PC-9 (cell line): Measurements from ENCODE around the gene AGAP2. TPM values are rescaled to one million over a fixed set of nuclear protein-coding genes. Genes with fewer than 3 reads are reported as not detected.

Source experiments
- BruUV-seq: library from RNA; stranded (reverse); fragments of 400-500 nt; replicated peaks from 2 replicates; lab custom pipeline; 2021; lab: Mats Ljungman, UMichigan
- CTCF ChIA-PET: fragments of 300-600 bp; sonication (Branson Sonifier 250); formaldehyde crosslinking; loops from one replicate; lab custom pipeline; 2022; ENCODE audit warnings: antibody characterized with exemption; lab: Charles Lee
- POLR2A ChIA-PET: fragments of 300-600 bp; sonication (Branson Sonifier 250); formaldehyde crosslinking; loops from one replicate; lab custom pipeline; 2022; ENCODE audit warnings: antibody characterized with exemption; ENCODE audit not compliant: unreplicated experiment; lab: Charles Lee
- DNase-seq, 2 experiments: peaks; one replicate each; pipeline versions ENCODE4 v3.0.0 to v3.0.0-alpha.2; 2015 to 2022; ENCODE audit warnings: mixed read lengths in 1 of 2
- H2AFZ ChIP-seq: fragments of 200-600 bp; sonication (generic); 2 replicates; pipeline ENCODE4 v1.8.1; 2017; ENCODE audit warnings: antibody characterized with exemption
- H3F3A ChIP-seq: fragments of 200-600 bp; sonication (generic); 2 replicates; pipeline ENCODE4 v1.8.1; 2017; ENCODE audit warnings: antibody characterized with exemption, mild to moderate bottlenecking, low read depth; ENCODE audit not compliant: insufficient read depth
- H3K27ac ChIP-seq: fragments of 200-600 bp; sonication (generic); 2 replicates; pipeline ENCODE4 v1.6.1; 2016; ENCODE audit warnings: mixed run types
- H3K27me3 ChIP-seq: fragments of 200-600 bp; sonication (generic); 2 replicates; pipeline ENCODE4 v1.6.1; 2016; ENCODE audit warnings: low read depth, mixed run types; ENCODE audit not compliant: insufficient read depth
- H3K36me3 ChIP-seq: fragments of 200-600 bp; sonication (generic); 2 replicates; pipeline ENCODE4 v1.6.1; 2016; ENCODE audit warnings: low read depth, mixed run types
- H3K4me1 ChIP-seq: fragments of 200-600 bp; sonication (generic); replicated peaks from 2 replicates; pipeline ENCODE4 v1.6.1; 2016; ENCODE audit warnings: mixed run types; ENCODE audit not compliant: insufficient read depth
- H3K4me2 ChIP-seq: fragments of 200-600 bp; sonication (generic); 2 replicates; pipeline ENCODE4 v1.6.1; 2017; ENCODE audit warnings: mixed run types
- H3K4me3 ChIP-seq: fragments of 200-600 bp; sonication (generic); 2 replicates; pipeline ENCODE4 v1.6.1; 2016; ENCODE audit warnings: mixed run types
- H3K79me2 ChIP-seq: fragments of 200-600 bp; sonication (generic); 2 replicates; pipeline ENCODE4 v1.6.1; 2017; ENCODE audit warnings: low read depth, mixed run types
- H3K9me2 ChIP-seq: fragments of 200-600 bp; sonication (generic); 2 replicates; pipeline ENCODE4 v1.8.1; 2017; ENCODE audit warnings: mild to moderate bottlenecking; ENCODE audit not compliant: insufficient read depth
- H3K9me3 ChIP-seq: fragments of 200-600 bp; sonication (generic); 2 replicates; pipeline ENCODE4 v1.8.1; 2016; ENCODE audit warnings: low read depth; ENCODE audit not compliant: insufficient read depth
- H4K20me1 ChIP-seq: fragments of 200-600 bp; sonication (generic); 2 replicates; pipeline ENCODE4 v1.8.1; 2017; ENCODE audit not compliant: insufficient read depth
- EZH2 ChIP-seq: fragments of 200-600 bp; sonication (generic); IDR thresholded peaks from 2 replicates; pipeline ENCODE4 v1.8.0; 2017; ENCODE audit warnings: antibody characterized with exemption, low read depth
- intact Hi-C: fragments of 100-400 bp; cut with micrococcal nuclease; formaldehyde crosslinking; loops from one replicate; pipeline ENCODE4 v1.10.0; 2022; ENCODE audit not compliant: unreplicated experiment
- total RNA-seq: library from RNA; stranded (reverse); gene quantifications from 2 replicates; pipeline ENCODE4 v1.2.3, GENCODE V29; 2021
- TF ChIP-seq, protein P1 (sequence below): fragments of 200-600 bp; sonication (generic); conservative IDR thresholded peaks from 2 replicates; pipeline ENCODE4 v1.6.1; 2017; ENCODE audit warnings: mixed run types, antibody characterized with exemption, mild to moderate bottlenecking, moderate library complexity

AGAP2 gene
- total RNA-seq, 1 experiment from 2014 or later, result 0.50 TPM

DNA sequence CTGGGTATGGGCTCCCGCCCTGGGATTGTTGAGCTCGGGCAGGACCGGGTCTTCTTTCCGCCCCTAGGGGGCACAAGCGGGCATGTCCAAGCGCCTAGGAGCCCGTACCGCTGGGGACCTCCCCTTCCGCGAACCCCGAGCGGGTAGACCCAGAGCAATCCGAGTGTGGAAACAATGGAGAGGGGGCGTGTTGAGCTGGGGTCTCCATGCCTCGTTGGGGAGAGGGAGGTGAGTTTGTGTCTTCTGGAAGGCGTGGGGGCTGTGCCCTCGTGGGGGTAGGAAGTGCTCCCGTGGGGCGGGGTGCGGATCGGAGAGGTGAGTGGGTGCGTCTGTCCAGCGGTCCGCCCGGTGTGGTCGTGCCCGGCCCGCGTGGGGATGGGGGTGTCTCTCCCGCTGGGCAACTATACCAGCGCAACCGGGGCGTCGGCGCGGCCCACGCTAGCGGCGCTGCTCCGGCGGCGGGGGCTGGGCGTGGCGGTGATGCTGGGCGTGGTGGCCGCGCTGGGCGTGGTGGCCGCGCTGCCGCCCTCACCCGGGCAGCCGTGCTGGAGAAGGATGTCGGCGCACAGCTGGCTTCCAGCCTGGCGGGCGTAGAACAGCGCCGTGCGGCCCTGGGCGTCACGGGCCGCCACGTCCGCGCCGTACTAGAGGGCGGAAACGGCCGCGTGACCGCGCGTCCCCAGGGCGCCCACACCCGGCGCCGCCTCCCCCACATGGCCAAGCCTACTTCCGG lies 12.2 kb downstream of the AGAP2 start:
- BruUV-seq, result TSS peak; percentile 77

GRCh38 chr12:57725851-57726150 lies 12.7 kb downstream of the AGAP2 start:
- TF ChIP-seq, protein P1, sequence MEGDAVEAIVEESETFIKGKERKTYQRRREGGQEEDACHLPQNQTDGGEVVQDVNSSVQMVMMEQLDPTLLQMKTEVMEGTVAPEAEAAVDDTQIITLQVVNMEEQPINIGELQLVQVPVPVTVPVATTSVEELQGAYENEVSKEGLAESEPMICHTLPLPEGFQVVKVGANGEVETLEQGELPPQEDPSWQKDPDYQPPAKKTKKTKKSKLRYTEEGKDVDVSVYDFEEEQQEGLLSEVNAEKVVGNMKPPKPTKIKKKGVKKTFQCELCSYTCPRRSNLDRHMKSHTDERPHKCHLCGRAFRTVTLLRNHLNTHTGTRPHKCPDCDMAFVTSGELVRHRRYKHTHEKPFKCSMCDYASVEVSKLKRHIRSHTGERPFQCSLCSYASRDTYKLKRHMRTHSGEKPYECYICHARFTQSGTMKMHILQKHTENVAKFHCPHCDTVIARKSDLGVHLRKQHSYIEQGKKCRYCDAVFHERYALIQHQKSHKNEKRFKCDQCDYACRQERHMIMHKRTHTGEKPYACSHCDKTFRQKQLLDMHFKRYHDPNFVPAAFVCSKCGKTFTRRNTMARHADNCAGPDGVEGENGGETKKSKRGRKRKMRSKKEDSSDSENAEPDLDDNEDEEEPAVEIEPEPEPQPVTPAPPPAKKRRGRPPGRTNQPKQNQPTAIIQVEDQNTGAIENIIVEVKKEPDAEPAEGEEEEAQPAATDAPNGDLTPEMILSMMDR, result no peak
- TF ChIP-seq EZH2, result no peak
- H3F3A ChIP-seq, result no peaks in the 10 kb centered on the region
- no peaks in the 10 kb centered on the region for H4K20me1 ChIP-seq
- intact Hi-C loops, result loop anchor here (2.0 to 10.0 kb wide), 2 partner anchors 19 to 131 kb away; partner anchors contain the start of genes PIP4K2C and TSPAN31
- ChIA-PET POLR2A (interaction anchor here (0.6 to 0.7 kb wide), 3 partner anchors 10 to 215 kb away, joined by 3 read pairs; partner anchors contain the start of gene ATP23), CTCF (interaction anchor here (0.7 to 1.0 kb wide), 4 partner anchors 18 to 401 kb away, joined by 3 to 5 read pairs (median 4); no protein-coding TSS in a partner anchor)
- no peaks in the 10 kb centered on the region for H3K79me2 ChIP-seq
- H3K9me3 ChIP-seq, result no peaks in the 10 kb centered on the region
- no peak overlapping the region for H3K27ac ChIP-seq
- H3K4me3 ChIP-seq, result peak overlapping the region; percentile 80; the same call in 1 of the 2 replicates
- BruUV-seq, result no TSS peak
- peaks cover 2% of the 10 kb centered on the region; the same call in 1 of the 2 replicates for H3K27me3 ChIP-seq
- H3K9me2 ChIP-seq, result no peaks in the 10 kb centered on the region
- H2AFZ ChIP-seq, result peak overlapping the region; percentile 98; the same call in 1 of the 2 replicates
- no peaks in the 10 kb centered on the region for H3K4me1 ChIP-seq
- peak overlapping the region; percentile 78 for H3K4me2 ChIP-seq
- H3K36me3 ChIP-seq, result no peaks in the 10 kb centered on the region
- no peak for DNase-seq

More for the DNA sequence above, 12.2 kb downstream of the AGAP2 start:
- H3K9me3 ChIP-seq, result no peaks in the 10 kb centered on the region
- H3K27ac ChIP-seq, result no peak overlapping the region
- no peaks in the 10 kb centered on the region for H3K36me3 ChIP-seq
- H3K4me2 ChIP-seq, result peak overlapping the region; percentile 78
- peak overlapping the region; percentile 98 for H2AFZ ChIP-seq
- H3K9me2 ChIP-seq, result no peaks in the 10 kb centered on the region
- DNase-seq, result peak; percentile 58 to 85
- intact Hi-C loops, result loop anchor here (2.0 to 10.0 kb wide), 2 partner anchors 18 to 132 kb away; partner anchors contain the start of genes PIP4K2C and TSPAN31
- H3F3A ChIP-seq, result no peaks in the 10 kb centered on the region
- TF ChIP-seq, protein P1, result peak; percentile 89
- TF ChIP-seq EZH2, result no peak
- peak overlapping the region; percentile 80 for H3K4me3 ChIP-seq
- H3K4me1 ChIP-seq, result no peaks in the 10 kb centered on the region
- ChIA-PET POLR2A (interaction anchor here (0.5 to 0.7 kb wide), 6 partner anchors 10 to 215 kb away, joined by 3 to 13 read pairs (median 3); partner anchors contain the start of genes ATP23, CTDSP2 and TSPAN31), CTCF (interaction anchor here (0.6 to 1.0 kb wide), 5 partner anchors 18 to 1439 kb away, joined by 3 to 5 read pairs (median 3); no protein-coding TSS in a partner anchor)
- H3K79me2 ChIP-seq, result no peaks in the 10 kb centered on the region
- peaks cover 7% of the 10 kb centered on the region; the same call in 1 of the 2 replicates for H3K27me3 ChIP-seq
- H4K20me1 ChIP-seq, result no peaks in the 10 kb centered on the region

DNA sequence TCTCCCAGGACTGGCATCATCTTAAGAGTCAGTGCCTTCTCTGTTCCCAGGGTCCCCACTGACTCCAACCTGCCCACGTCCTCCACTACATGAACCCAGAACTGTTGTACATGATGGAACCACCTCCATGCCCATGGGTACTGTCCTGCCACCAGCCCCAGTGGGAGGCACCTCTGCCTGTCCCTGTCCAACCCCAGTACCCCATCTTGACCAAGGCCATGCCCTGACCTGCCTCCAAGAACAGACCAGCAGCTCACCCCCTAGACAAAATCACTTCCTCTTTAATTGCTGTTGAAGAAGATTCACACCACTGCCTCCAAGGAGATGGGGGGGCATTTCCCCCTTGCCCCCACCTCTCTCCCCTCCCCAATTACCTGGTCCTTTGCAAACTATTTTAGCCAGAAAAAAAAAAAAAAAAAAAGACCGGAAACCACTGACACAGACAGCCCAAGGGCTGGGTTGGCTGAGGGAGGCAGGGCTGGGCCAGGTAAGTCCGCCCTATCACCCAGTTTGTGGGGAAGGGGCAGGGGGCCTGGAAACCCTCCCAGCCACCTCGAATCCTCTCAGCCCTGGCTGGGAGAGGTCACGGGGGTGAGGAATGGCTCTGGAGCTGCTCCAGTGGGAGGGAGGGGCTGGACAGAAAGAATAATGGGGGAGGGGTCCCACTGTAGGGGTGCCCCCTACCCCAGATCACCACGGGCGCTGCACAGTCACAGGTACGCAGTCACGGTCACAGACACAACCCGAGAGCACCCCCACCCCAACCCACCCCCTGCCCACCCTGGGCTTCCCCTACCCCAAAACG lies 13.4 kb downstream of the AGAP2 start:
- POLR2A ChIA-PET, result interaction anchor here (0.6 kb wide), 1 partner anchor 11 kb away, joined by 3 read pairs; no protein-coding TSS in a partner anchor
- Histone ChIP-seq H3K79me2 (no peaks in the 10 kb centered on the region), H3F3A (no peaks in the 10 kb centered on the region), H3K27ac (no peak overlapping the region), H3K9me3 (no peaks in the 10 kb centered on the region), H3K4me3 (no peak overlapping the region), H3K27me3 (no peaks in the 10 kb centered on the region; the same call in 1 of the 2 replicates), H3K9me2 (no peaks in the 10 kb centered on the region), H3K36me3 (no peaks in the 10 kb centered on the region), H3K4me1 (no peaks in the 10 kb centered on the region), H4K20me1 (no peaks in the 10 kb centered on the region), H3K4me2 (no peak overlapping the region), H2AFZ (no peak overlapping the region)
- intact Hi-C loops, result loop anchor here (10.0 kb wide), 1 partner anchor 130 kb away; the partner anchor contains the start of gene PIP4K2C
- no TSS peak for BruUV-seq
- CTCF ChIA-PET, result interaction anchor here (1.0 kb wide), 1 partner anchor 142 kb away, joined by 5 read pairs; no protein-coding TSS in a partner anchor
- DNase-seq, result no peak
- TF ChIP-seq, protein P1, result no peak
- no peak for TF ChIP-seq EZH2
